ENCODE data around the gene LUC7L.

GRCh38 chr16:273547-274421, 44.5 kb upstream of the LUC7L start:
- TF ChIP-seq POLR2AphosphoS5 (IDR thresholded peaks at IDR 0.05) (no peak), EP300 (IDR thresholded peaks at IDR 0.05; ENCODE audit: low read depth) (no peak), POLR2A (IDR thresholded peaks at IDR 0.05) (no peak), CTCF (IDR thresholded peaks at IDR 0.05) (no peak)
